ENCODE data around the gene EMP3.

- TF ChIP-seq EP300 (IDR thresholded peaks at IDR 0.05) = no peak
- TF ChIP-seq CTCF (IDR thresholded peaks at IDR 0.05) = no peak
- TF ChIP-seq POLR2AphosphoS5 (IDR thresholded peaks at IDR 0.05) = no peak
- no peak for TF ChIP-seq POLR2A (IDR thresholded peaks at IDR 0.05)
Measured at GRCh38 chr19:48350856-48351255, 25.5 kb downstream of the EMP3 start.

Data from upper lobe of left lung (tissue), 4 donors.